Body of pancreas (tissue), 4 donors: ENCODE measurements around the gene UBASH3A. TPM values are rescaled to one million over a fixed set of nuclear protein-coding genes. Genes with fewer than 3 reads are reported as not detected.

Source experiments
- ATAC-seq: fragments of 150-250 bp; one replicate; pipeline ENCODE4 v1.9.1; 2016
- DNase-seq, 4 donors: peaks; one replicate each; pipeline ENCODE4 v3.0.0-alpha.2; 2019
- H3K27ac ChIP-seq, 4 donors: fragments of 200-600 bp; sonication (generic); 1 replicate in 3 of 4; 2 replicates in 1 of 4; pipeline versions ENCODE4 v1.5.1 to v1.6.1; 2016 to 2019; ENCODE audit warnings: mild to moderate bottlenecking in 1 of 4, mixed read lengths in 1 of 4, moderate library complexity in 1 of 4
- H3K27me3 ChIP-seq, 2 donors: fragments of 200-600 bp; sonication (generic); one replicate each; pipeline ENCODE4 v1.6.0; 2016; ENCODE audit warnings: mild to moderate bottlenecking in 1 of 2
- H3K36me3 ChIP-seq, 2 donors: fragments of 200-600 bp; sonication (generic); replicated peaks in 1 of 2; 2 replicates each; pipeline ENCODE4 v1.5.1; 2016; ENCODE audit warnings: low read depth in 2 of 2; ENCODE audit not compliant: insufficient read depth in 1 of 2
- H3K4me1 ChIP-seq: fragments of 200-600 bp; sonication (generic); one replicate; pipeline ENCODE4 v1.6.0; 2016
- H3K4me3 ChIP-seq, 2 donors: fragments of 200-600 bp; sonication (generic); 1 replicate in 1 of 2; 2 replicates in 1 of 2; pipeline ENCODE4 v1.5.1; 2016 to 2019
- H3K9me3 ChIP-seq, 3 donors: fragments of 200-600 bp; sonication (generic); 1 replicate in 2 of 3; 2 replicates in 1 of 3; pipeline ENCODE4 v1.5.1; 2016
- POLR2A ChIP-seq, 3 donors: fragments of 450-650 bp; IDR thresholded peaks; one replicate each; pipeline ENCODE4 v1.6.1; 2016; ENCODE audit warnings: antibody characterized with exemption in 3 of 3, mild to moderate bottlenecking in 2 of 3
- WGBS, 2 donors: methylation state at CpG; one replicate each; pipeline ENCODE4 v1.1.5; 2017; 5-methylcytosine and 5-hydroxymethylcytosine counted together
- intact Hi-C: fragments of 100-400 bp; cut with DNase I; formaldehyde crosslinking; loops from one replicate; pipeline ENCODE4 v1.15.1; 2023
- total RNA-seq, 2 donors: library from RNA; depleted of rRNA; stranded (reverse); fragments of >200 nt; gene quantifications; one replicate each; pipeline ENCODE4 v1.1.0, GENCODE V29; 2016
- TF ChIP-seq, protein P1 (sequence below), 7 experiments: fragments of 450-650 bp in 4 of 7; fragments of 200-600 bp in 3 of 7; sonication (generic) in 3 of 7; IDR thresholded peaks; one replicate each; pipeline ENCODE4 v1.5.1; 2016 to 2019; ENCODE audit warnings: antibody characterized with exemption in 7 of 7

The UBASH3A gene
- total RNA-seq, 2 donors from 2014 or later = 0.26 TPM; not detected in 1

DNA sequence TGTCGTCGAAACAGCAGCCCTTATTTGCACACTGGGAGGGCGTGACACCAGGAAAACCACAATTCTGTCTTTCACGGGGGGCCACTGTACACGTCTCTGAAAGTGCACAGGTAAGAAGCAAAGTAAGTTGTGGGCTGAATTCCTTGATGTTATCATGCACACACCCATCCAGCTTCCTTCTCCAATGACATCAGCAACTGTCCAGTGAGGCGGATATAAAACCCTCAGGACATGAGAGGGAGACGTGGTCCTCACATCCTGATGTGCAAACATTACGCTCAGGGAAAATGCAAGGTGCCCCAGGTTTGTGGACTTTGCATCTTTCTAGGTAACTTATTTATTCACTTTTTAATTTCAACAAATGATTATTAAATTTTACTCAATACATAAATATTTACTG is 40.4 kb upstream of the UBASH3A start:
- no peak for DNase-seq
- WGBS, 2 donors = 50 to 55% methylated on average over 8 of the region's 8 CpGs

DNA sequence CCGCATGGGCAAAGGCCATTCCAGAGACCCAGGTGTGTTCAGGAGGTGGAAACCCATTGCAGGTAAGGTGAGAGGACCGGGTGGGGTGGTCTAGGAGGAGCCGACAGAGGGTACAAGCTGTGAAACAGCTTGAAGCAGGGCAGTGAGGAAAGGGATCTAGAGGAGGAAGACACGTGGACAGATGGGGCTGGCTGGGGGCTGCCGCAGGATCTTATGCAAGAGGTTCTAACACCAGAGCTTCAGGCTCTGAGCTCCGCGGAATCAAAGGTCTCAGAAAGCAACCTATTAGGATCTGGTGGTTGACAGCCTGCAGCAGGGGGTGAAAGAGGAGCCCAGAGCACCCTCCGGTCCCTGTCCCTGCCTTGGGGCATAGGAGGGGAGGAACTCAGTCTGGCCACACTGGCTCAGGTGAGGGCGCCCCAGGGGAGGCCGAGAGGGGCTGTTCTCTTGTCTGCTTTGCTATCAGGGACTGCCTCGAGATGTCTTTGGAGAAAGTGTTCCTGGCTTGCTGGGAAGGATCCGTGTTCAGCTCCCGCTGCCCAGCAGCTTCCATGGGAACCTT is 39.3 kb upstream of the UBASH3A start:
- no peaks in the 10 kb centered on the region for H3K27me3 ChIP-seq
- intact Hi-C loops = no loop called here
- no peaks in the 10 kb centered on the region for H3K9me3 ChIP-seq
- H3K27ac ChIP-seq = no peak overlapping the region
- no peak overlapping the region for H3K4me3 ChIP-seq
- H3K4me1 ChIP-seq = no peaks in the 10 kb centered on the region
- DNase-seq (no peak), ATAC-seq (no peak)
- H3K36me3 ChIP-seq = no peaks in the 10 kb centered on the region
- 48 to 59% methylated on average over 10 to 13 of the region's 13 CpGs for WGBS, 2 donors
- TF ChIP-seq, protein P1, sequence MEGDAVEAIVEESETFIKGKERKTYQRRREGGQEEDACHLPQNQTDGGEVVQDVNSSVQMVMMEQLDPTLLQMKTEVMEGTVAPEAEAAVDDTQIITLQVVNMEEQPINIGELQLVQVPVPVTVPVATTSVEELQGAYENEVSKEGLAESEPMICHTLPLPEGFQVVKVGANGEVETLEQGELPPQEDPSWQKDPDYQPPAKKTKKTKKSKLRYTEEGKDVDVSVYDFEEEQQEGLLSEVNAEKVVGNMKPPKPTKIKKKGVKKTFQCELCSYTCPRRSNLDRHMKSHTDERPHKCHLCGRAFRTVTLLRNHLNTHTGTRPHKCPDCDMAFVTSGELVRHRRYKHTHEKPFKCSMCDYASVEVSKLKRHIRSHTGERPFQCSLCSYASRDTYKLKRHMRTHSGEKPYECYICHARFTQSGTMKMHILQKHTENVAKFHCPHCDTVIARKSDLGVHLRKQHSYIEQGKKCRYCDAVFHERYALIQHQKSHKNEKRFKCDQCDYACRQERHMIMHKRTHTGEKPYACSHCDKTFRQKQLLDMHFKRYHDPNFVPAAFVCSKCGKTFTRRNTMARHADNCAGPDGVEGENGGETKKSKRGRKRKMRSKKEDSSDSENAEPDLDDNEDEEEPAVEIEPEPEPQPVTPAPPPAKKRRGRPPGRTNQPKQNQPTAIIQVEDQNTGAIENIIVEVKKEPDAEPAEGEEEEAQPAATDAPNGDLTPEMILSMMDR (IDR thresholded peaks at IDR 0.05) = no peak
- no peak for TF ChIP-seq POLR2A (IDR thresholded peaks at IDR 0.05)

More for the DNA sequence above, 40.4 kb upstream of the UBASH3A start:
- Histone ChIP-seq H3K9me3 (no peaks in the 10 kb centered on the region), H3K27ac (no peak overlapping the region), H3K36me3 (no peaks in the 10 kb centered on the region), H3K27me3 (no peaks in the 10 kb centered on the region), H3K4me1 (no peaks in the 10 kb centered on the region), H3K4me3 (no peak overlapping the region)
- intact Hi-C loops = no loop called here
- TF ChIP-seq POLR2A (IDR thresholded peaks at IDR 0.05) = no peak
- TF ChIP-seq, protein P1 (IDR thresholded peaks at IDR 0.05) = no peak
- ATAC-seq = no peak

DNA sequence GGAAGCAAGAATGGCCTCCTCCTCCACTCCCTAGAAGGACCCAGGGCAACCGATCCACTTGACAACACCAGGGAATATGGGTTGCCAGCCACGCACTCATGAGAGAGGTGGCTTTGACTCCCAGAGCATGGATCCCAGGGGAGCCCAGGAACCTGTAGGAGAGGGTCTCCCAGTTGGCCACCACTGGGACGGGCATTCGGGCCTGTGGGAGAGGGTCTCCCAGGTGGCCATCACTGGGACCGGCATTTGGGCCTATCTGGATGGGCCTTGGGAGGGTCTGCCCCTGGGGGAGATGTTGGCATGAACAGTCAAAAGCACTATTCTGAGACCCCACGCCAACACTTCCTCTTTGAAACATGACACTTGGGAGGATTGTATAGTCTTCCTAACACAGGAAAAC is 37.9 kb upstream of the UBASH3A start:
- DNase-seq = no peak
- no peak overlapping the region for H3K4me3 ChIP-seq
- H3K27ac ChIP-seq = no peak overlapping the region
- intact Hi-C loops = no loop called here
- TF ChIP-seq, protein P1 (IDR thresholded peaks at IDR 0.05) = no peak
- TF ChIP-seq POLR2A (IDR thresholded peaks at IDR 0.05) = no peak
- H3K9me3 ChIP-seq = no peaks in the 10 kb centered on the region
- H3K27me3 ChIP-seq = no peaks in the 10 kb centered on the region
- no peaks in the 10 kb centered on the region for H3K4me1 ChIP-seq
- H3K36me3 ChIP-seq = no peaks in the 10 kb centered on the region
- WGBS, 2 donors = 60 to 87% methylated on average over 1 to 6 of the region's 6 CpGs
- ATAC-seq = no peak

DNA sequence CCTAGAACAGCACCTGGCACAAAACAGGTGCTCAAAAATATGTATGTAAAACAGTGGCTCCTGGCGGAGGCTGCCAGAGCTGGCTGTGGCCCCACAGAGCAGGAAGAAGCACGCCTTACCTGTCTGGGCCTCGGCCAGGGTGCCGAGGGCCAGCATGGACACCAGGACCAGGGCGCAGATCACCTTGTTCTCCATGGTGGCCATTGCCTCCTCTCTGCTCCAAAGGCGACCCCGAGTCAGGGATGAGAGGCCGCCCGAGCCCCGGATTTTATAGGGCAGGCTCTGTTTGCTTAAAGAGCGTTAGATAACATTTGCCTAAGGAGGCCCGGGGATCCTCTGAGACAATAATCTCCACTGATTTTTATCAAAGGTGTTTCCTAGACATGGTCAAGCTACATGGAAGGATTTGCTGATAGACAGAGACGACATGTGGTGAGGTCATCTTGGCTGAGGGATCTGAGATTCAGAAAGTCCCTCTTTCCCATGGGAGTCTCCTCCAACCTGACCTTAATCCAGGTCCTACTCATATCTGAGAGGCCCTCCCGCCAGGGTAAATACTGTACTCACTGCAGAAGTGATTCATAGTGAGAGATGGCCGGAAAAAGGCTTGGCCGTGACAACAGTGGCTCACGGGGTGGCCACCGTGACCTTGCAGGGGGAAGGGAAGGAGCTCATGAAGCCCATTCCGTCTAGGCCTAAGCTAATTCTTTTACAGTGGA is 37.3 kb upstream of the UBASH3A start, which contains the start of gene TFF1:
TSS of gene TFF1 (minus strand) at position 244 of the 719 bp plus-strand sequence. CDS start at position 204, 40 bp downstream.
- Histone ChIP-seq H3K27me3 (no peaks in the 10 kb centered on the region), H3K4me3 (no peak within 1 kb of the TSS), H3K4me1 (no peaks in the 10 kb centered on the region), H3K27ac (no peak within 1 kb of the TSS), H3K36me3 (no peaks in the 10 kb centered on the region), H3K9me3 (no peaks in the 10 kb centered on the region)
- intact Hi-C loops = no loop called here
- no peak for TF ChIP-seq POLR2A (IDR thresholded peaks at IDR 0.05)
- TF ChIP-seq, protein P1 (IDR thresholded peaks at IDR 0.05) = no peak
- WGBS, 2 donors = 74 to 85% methylated on average over 18 to 19 of the region's 19 CpGs
- DNase-seq (peak in 1 of 4 donors; percentile 29), ATAC-seq (no peak)
